A549 (cell line): ENCODE measurements around the gene C1orf174. TPM values are rescaled to one million over a fixed set of nuclear protein-coding genes. Genes with fewer than 3 reads are reported as not detected.

Experiments used
- polyA plus RNA-seq, 4 experiments: library from polyadenylated mRNA; depleted of rRNA in 3 of 4; stranded (reverse); fragments of >200 nt; fragmentation: RNase III in 1 of 4; extraction: RNeasy Plus Mini Kit Qiagen cat#74134 plus additional on column Dnase treatment in 1 of 4; gene quantifications; 2 replicates in 3 of 4; 3 replicates in 1 of 4; pipeline ENCODE4 v1.2.3, GENCODE V29; 2011 to 2017

C1orf174 gene
- polyA plus RNA-seq, 2 of the 4 experiments (the other 2 are of a cell fraction), result 23.9 to 29.7 TPM

Other genes starting within 250 kb of the C1orf174 start
- 0.01 TPM in 1 of 2 replicates, not detected in the other for gene TP73, start 247.8 kb downstream of the C1orf174 start, polyA plus RNA-seq (2011; rRNA removed)
- 0.09 to 0.25 TPM (median 0.16 TPM) in 3 replicates for gene TP73, start 247.8 kb downstream of the C1orf174 start, polyA plus RNA-seq (2017; fragmentation: RNase III; extraction: RNeasy Plus Mini Kit Qiagen cat#74134 plus additional on column Dnase treatment)
- gene CCDC27, start 147.8 kb downstream of the C1orf174 start, polyA plus RNA-seq (2011; rRNA removed), result not detected in 2 replicates
- gene CCDC27, start 147.8 kb downstream of the C1orf174 start, polyA plus RNA-seq (2017; fragmentation: RNase III; extraction: RNeasy Plus Mini Kit Qiagen cat#74134 plus additional on column Dnase treatment), result not detected in 3 replicates
- gene SMIM1, start 127.5 kb downstream of the C1orf174 start, polyA plus RNA-seq (2011; rRNA removed), result 0.67 and 0.74 TPM in 2 replicates
- gene SMIM1, start 127.5 kb downstream of the C1orf174 start, polyA plus RNA-seq (2017; fragmentation: RNase III; extraction: RNeasy Plus Mini Kit Qiagen cat#74134 plus additional on column Dnase treatment), result 0.80 to 1.3 TPM (median 1.1 TPM) in 3 replicates
- gene LRRC47, start 103.8 kb downstream of the C1orf174 start, polyA plus RNA-seq (2011; rRNA removed), result 37.3 and 41.6 TPM in 2 replicates
- 26.0 to 28.5 TPM (median 26.3 TPM) in 3 replicates for gene LRRC47, start 103.8 kb downstream of the C1orf174 start, polyA plus RNA-seq (2017; fragmentation: RNase III; extraction: RNeasy Plus Mini Kit Qiagen cat#74134 plus additional on column Dnase treatment)
- 28.8 and 28.9 TPM in 2 replicates for gene CEP104, start 43.1 kb downstream of the C1orf174 start, polyA plus RNA-seq (2011; rRNA removed)
- gene CEP104, start 43.1 kb downstream of the C1orf174 start, polyA plus RNA-seq (2017; fragmentation: RNase III; extraction: RNeasy Plus Mini Kit Qiagen cat#74134 plus additional on column Dnase treatment), result 13.7 to 15.4 TPM (median 14.5 TPM) in 3 replicates
- gene DFFB, start 42.8 kb downstream of the C1orf174 start, polyA plus RNA-seq (2011; rRNA removed), result 2.5 and 3.2 TPM in 2 replicates
- gene DFFB, start 42.8 kb downstream of the C1orf174 start, polyA plus RNA-seq (2017; fragmentation: RNase III; extraction: RNeasy Plus Mini Kit Qiagen cat#74134 plus additional on column Dnase treatment), result 3.2 to 4.4 TPM (median 3.7 TPM) in 3 replicates